Measurements from ENCODE around the gene CFAP43. TPM values are rescaled to one million over a fixed set of nuclear protein-coding genes. Genes with fewer than 3 reads are reported as not detected.

CFAP43 gene
- total and polyA plus RNA-seq, 9 of the 15 experiments (the other 6 are each of a cell fraction or from before 2014, with no cell fraction given), result 0.07 to 0.86 (median 0.11) TPM; not detected in 1

DNA sequence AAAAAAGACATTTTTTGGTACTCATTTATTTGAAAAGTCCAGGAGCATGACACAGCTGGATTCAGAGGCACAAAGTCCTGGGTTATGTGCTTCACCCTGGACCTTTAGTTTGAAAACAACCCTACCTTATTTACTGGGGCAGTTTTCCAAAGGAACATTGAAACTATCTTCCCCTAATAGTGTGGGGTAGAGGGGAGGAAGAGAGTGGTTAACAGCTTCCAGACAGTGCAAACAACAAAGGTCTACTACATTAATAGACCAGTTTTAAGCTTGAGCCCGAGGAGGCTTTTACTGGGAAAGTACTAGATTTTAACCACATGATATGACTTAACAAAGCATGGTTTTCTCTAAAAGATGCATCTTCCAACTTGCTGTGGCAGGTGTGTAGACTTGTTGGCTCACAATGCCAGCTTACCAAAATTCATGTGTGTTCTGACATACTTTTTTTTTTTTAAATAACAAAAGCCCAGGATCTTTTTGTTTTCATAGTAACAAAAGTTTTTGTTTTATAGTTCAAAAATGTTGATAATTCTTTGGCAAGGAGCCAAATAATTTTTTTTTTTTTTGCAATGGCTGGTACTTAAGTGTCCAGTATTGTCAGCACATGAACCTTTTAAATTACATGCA lies 24.3 kb upstream of the CFAP43 start (continued):
- TF ChIP-seq, protein P1, sequence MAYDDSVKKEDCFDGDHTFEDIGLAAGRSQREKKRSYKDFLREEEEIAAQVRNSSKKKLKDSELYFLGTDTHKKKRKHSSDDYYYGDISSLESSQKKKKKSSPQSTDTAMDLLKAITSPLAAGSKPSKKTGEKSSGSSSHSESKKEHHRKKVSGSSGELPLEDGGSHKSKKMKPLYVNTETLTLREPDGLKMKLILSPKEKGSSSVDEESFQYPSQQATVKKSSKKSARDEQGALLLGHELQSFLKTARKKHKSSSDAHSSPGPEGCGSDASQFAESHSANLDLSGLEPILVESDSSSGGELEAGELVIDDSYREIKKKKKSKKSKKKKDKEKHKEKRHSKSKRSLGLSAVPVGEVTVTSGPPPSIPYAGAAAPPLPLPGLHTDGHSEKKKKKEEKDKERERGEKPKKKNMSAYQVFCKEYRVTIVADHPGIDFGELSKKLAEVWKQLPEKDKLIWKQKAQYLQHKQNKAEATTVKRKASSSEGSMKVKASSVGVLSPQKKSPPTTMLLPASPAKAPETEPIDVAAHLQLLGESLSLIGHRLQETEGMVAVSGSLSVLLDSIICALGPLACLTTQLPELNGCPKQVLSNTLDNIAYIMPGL (CRISPR knock-in tag; IDR thresholded peaks at IDR 0.05), result no peak
- TF ChIP-seq IFI16 (CRISPR knock-in tag; IDR thresholded peaks at IDR 0.05) (no peak), PCBP1 (IDR thresholded peaks at IDR 0.05; ENCODE audit: low read depth, low read length, poor library complexity, severe bottlenecking) (no peak), MXI1 (IDR thresholded peaks at IDR 0.05; ENCODE audit: low read depth, low read length) (peak; percentile 52; the same call in 1 of the 2 replicates), ETS2 (tag; IDR thresholded peaks at IDR 0.05; ENCODE audit: borderline replicate concordance, poor library complexity, severe bottlenecking) (no peak), MAZ (CRISPR knock-in tag; conservative IDR thresholded peaks at IDR 0.05 in 1 of 2, IDR thresholded peaks at IDR 0.05 in 1 of 2) (no peak), MYBL2 (IDR thresholded peaks at IDR 0.05; ENCODE audit: low read depth) (no peak), MYBL2 (CRISPR knock-in tag; IDR thresholded peaks at IDR 0.05; ENCODE audit: borderline replicate concordance) (no peak), ZNF431 (CRISPR knock-in tag; IDR thresholded peaks at IDR 0.05) (no peak), ZSCAN29 (IDR thresholded peaks at IDR 0.05) (no peak), E2F8 (IDR thresholded peaks at IDR 0.05; ENCODE audit: low read depth, partially characterized antibody) (no peak), ZNF282 (CRISPR knock-in tag; IDR thresholded peaks at IDR 0.05) (no peak), POLR3G (IDR thresholded peaks at IDR 0.05; ENCODE audit: extremely low read depth, insufficient read length, insufficient replicate concordance) (no peak), ZNF316 (IDR thresholded peaks at IDR 0.05) (peak; percentile 32; the same call in 1 of the 2 replicates), SMAD2 (IDR thresholded peaks at IDR 0.05; ENCODE audit: low read depth, low read length) (no peak), C11orf30 (IDR thresholded peaks at IDR 0.05; ENCODE audit: low read depth) (peak; percentile 41; the same call in 1 of the 2 replicates), CHCHD3 (CRISPR knock-in tag; IDR thresholded peaks at IDR 0.05) (no peak), FOXO4 (CRISPR knock-in tag; IDR thresholded peaks at IDR 0.05) (no peak), ZNF696 (CRISPR knock-in tag; conservative IDR thresholded peaks at IDR 0.05) (no peak)
- TF ChIP-seq, protein P2, sequence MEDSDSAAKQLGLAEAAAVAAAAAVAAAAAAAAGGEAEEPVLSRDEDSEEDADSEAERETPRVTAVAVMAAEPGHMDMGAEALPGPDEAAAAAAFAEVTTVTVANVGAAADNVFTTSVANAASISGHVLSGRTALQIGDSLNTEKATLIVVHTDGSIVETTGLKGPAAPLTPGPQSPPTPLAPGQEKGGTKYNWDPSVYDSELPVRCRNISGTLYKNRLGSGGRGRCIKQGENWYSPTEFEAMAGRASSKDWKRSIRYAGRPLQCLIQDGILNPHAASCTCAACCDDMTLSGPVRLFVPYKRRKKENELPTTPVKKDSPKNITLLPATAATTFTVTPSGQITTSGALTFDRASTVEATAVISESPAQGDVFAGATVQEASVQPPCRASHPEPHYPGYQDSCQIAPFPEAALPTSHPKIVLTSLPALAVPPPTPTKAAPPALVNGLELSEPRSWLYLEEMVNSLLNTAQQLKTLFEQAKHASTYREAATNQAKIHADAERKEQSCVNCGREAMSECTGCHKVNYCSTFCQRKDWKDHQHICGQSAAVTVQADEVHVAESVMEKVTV (CRISPR knock-in tag; IDR thresholded peaks at IDR 0.05), result no peak
